ENCODE measurements around the gene DBN1.
"Not testable (repeated sequence)": the region's sequence is repeated elsewhere in the genome, so short reads cannot be mapped to it uniquely, and the experiment has no call there.

DBN1 gene

GRCh38 chr5:177429248-177430040, 44.0 kb downstream of the DBN1 start:
- no peak for DNase-seq (ENCODE audit: low read depth, low spot score)

- DNase-seq (ENCODE audit: low read depth, low spot score), result no peak
Observed at GRCh38 chr5:177428574-177429217, 44.7 kb downstream of the DBN1 start.

DNA sequence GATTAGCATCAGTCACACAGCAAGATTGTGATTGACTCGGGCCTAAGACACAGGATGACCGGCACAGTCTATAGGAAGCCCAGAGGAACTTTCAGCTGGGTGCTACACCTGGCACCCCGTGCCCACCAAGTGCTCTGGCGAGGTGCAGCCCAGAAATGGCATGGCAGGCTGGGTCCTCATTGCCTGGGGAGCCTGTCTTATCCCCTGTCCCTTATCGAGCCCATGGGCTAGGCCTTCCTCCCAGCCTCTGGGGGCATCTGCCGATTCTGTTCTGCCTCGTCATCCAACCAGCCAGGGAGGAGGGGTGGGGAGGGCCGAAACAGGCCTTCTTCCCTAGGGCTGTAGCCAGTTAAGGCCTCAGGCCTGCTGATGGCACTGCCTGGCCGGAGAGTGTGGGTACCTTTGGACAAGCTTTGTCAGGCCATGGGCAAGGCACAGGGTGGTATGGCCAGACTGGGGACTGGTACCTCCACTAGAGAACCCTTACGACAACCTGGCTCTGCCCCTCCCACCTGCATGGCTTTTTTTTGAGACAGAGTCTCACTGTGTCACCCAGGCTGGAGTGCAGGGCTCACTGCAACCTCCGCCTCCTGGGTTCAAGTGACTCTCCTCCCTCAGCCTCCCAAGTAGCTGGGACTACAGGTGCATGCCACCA, 45.4 kb downstream of the DBN1 start:
- DNase-seq (ENCODE audit: low read depth, low spot score), result no peak

DNA sequence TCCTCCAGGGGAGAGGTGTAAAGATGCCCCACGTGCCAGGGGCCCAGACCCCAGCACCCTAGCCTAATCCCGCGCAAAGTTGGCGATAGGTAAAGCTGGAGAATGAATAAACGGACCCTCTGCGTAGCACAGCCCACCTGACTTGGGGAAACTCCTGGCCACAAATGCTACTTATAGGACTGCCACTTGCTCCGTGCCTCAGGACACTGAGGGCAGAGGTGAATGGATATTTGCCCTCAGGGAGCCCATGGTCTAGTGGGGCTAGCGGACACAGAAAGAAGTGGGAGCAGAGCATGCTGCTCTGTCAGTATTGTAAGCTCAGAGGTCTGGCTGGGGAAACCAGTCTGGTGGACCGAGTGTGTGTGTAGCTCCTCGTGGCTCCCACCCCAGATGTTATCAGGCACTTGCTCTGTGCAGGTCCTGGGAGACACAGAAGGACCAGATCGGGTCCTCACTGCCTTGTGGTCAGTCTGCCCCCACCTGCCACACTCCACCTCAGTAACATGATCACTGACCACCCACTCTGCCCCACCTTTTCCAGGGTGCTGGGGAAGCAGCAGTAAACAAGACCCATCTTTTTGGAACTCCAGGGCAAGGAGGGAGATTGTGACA, 46.1 kb downstream of the DBN1 start:
- no peak for DNase-seq (ENCODE audit: low read depth, low spot score)

GRCh38 chr5:177426566-177427210, 46.7 kb downstream of the DBN1 start, which contains the start of gene GRK6:
GRK6 (plus strand) TSS chr5:177426676; CDS start chr5:177426846, 170 bp downstream.
- no peak for DNase-seq (ENCODE audit: low read depth, low spot score)

- DNase-seq (ENCODE audit: low read depth, low spot score), result peak; percentile 99
Observed at GRCh38 chr5:177425801-177426565, 47.5 kb downstream of the DBN1 start.

GRCh38 chr5:177425196-177425800, 48.1 kb downstream of the DBN1 start:
- DNase-seq (ENCODE audit: low read depth, low spot score), result no peak

DNA sequence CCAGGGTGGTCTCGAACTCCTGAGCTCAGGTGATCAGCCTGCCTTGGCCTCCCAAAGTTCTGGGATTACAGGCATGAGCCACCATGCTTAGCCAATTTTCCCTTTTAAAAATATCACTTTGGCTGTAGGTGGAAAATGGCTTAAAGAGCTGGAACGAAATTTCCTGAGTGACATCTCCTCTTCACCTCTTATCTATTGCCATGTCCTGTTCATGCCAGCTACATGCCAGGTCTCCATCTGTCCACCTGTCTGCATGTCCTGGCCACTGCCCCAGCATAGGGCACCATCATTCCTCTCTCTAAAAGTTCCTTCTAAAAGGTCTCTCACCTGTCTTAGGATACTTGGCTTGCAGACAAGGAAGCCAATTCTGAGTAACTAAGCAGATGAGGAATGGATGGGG, 49.8 kb downstream of the DBN1 start:
- DNase-seq (ENCODE audit: low read depth, low spot score), result no peak

GRCh38 chr5:177421062-177421798, 52.2 kb downstream of the DBN1 start:
- no peak for DNase-seq (ENCODE audit: low read depth, low spot score)

GRCh38 chr5:177420472-177420871, 53.0 kb downstream of the DBN1 start:
- DNase-seq (ENCODE audit: low read depth, low spot score), result not testable (repeated sequence)

DNA sequence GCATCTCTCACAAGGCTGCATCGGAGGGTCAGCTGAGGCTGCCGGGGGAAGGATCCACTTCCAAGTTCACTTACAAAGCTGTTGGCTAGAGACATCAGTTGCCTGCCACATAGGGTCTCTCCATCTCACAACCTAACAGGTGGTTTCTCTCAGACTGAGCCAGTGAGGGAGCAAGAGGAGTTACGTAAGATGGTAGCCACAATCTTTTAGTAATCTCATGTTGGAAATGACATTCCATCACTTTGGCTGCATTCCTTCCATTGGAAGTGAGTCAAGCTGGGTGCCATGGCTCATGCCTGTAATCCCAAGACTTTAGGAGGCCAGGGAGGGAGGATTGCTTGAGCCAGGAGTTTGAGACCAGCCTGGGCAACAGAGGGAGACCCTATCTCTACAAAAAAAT, 54.4 kb downstream of the DBN1 start:
- DNase-seq (ENCODE audit: low read depth, low spot score), result no peak

DNA sequence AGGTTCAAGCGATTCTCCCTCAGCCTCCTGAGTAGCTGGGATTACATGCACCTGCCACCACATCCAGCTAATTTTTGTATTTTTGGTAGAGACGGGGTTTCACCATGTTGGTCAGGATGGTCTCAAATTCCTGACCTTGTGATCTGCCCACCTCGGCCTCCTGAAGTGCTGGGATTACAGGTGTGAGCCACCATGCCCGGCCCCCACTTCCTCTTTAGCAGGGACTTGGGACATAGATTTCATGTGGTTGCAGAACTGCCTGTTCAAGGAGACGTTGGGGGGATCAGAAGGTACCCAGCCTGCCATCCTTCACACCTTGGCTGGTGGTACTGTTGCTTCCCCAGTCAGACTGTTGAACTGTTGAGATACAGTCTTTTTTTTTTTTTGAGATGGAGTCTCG, 56.4 kb downstream of the DBN1 start:
- DNase-seq (ENCODE audit: low read depth, low spot score), result not testable (repeated sequence)

DNA sequence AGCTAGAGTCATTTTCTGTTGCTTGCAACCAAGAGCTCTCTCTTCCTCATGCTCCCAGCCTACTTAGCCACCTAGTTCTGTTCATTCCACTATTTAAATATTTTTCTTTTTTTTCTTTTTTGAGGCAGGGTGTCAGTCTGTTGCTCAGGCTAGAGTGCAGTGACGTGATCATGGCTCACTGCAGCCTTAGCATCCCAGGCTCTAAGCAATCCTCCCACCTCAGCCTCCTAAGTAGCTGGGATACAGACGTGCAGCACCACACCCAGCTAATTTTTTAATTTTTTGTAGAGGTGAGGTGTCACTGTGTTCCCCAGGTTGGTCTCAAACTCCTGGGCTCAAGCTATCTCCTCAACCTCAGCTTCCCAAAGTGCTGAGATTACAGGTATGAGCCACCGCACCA, 59.0 kb downstream of the DBN1 start:
- no peak for DNase-seq (ENCODE audit: low read depth, low spot score)

- no peak for DNase-seq (ENCODE audit: low read depth, low spot score)
Observed at GRCh38 chr5:177412603-177413233, 60.7 kb downstream of the DBN1 start.

DNA sequence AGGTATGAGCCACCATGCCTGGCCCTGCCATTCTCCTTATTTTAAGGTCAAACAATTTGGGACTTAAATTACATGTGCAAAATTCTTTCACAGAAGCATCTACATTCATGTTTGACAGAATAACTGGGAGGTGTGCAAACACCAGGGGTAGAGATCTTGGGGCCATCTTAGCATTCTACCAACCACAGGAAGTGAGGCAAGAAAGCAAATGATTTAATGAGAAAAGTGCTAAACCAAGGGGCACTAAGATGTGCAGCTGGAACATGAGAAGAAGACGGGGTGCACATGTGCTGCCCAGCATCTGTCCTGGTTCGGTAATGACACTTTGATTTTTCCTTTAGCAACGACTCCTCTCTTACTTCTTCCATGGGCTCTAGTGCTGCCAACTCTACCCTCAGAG, 62.9 kb downstream of the DBN1 start:
- DNase-seq (ENCODE audit: low read depth, low spot score), result no peak

GRCh38 chr5:177409043-177409801, 64.2 kb downstream of the DBN1 start, which contains the start of gene F12:
F12 (minus strand) TSS chr5:177409564; CDS start chr5:177409527, 37 bp downstream.
- no peak for DNase-seq (ENCODE audit: low read depth, low spot score)

Measured in brain pericyte (primary cell).